ENCODE measurements around the gene TMEM147. TPM values are rescaled to one million over a fixed set of nuclear protein-coding genes. Genes with fewer than 3 reads are reported as not detected.
A peak's percentile ranks its signal among the peaks of the same experiment; 100 is the strongest.

The TMEM147 gene, protein sequence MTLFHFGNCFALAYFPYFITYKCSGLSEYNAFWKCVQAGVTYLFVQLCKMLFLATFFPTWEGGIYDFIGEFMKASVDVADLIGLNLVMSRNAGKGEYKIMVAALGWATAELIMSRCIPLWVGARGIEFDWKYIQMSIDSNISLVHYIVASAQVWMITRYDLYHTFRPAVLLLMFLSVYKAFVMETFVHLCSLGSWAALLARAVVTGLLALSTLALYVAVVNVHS
- 100 to 1,000 TPM; 104 to 130 (median 115) TPM for total RNA-seq (2021; fragmentation: NEBNext Ultra II Directional; extraction: Animal tissue kit (Norgen Biotek cat#: 25700))
- long read RNA-seq, transcript TMEM147-201 (7 exons, 899 nt), result major isoform, 151 of 174 reads
- long read RNA-seq, transcript TMEM147-202 (6 exons, 935 nt), result minor isoform, 6 of 174 reads
- long read RNA-seq, partial matches to known transcripts, result 8 of 174 reads
- long read RNA-seq, other reads (novel, unspliced or antisense), result 8 of 174 reads

DNA sequence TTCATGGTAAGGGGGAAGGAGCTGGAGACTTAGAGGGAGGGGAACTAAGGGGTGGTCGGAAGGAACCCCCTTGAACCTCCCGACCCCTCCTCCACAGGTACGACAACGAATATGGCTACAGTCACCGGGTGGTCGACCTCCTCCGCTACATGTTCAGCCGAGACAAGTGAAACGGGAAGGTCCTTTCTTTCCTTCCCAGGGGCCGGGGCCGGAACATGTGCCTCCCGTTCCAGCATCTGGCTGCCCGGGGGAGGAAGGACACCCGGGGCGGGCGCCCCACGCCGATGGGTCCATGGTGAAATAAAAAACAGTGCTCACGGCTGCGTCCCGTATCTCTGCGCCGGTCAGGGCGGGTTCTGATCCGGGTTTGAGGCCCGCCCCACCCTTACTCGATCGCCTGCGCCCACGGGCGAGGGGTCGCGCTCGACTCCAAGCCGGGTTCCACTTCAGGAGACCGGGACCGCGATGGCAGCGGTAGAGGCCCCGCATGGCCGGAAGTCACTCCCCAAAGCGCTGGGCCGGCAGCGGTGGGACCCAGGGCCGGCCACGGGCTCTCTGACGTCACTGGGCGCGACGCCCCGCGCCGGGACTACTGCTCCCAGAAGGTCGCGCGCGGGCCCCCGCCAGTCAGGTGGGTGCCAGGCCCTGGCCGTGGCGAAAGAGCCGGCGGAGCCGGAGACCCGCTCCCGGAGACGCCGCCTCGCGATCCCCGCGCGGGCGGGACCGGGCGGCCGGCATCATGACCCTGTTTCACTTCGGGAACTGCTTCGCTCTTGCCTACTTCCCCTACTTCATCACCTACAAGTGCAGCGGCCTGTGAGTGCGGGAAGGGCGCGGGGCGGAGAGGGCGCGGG is at the start of gene TMEM147:
Gene TMEM147, plus strand, starts transcription at position 626 of the 854 bp plus-strand sequence. Its CDS starts 114 bp downstream, at position 740.
- DNase-seq, result peak; percentile 76
- H3K27ac Mint-ChIP-seq, result peak within 1 kb of the TSS; percentile 85
- peak within 1 kb of the TSS; percentile 97 for H3K4me3 Mint-ChIP-seq
- H3K9me3 Mint-ChIP-seq, result no peaks in the 10 kb centered on the region
- peaks cover 22% of the 10 kb centered on the region for H3K4me1 Mint-ChIP-seq (ENCODE audit: low read depth)
- peaks cover 10% of the 10 kb centered on the region; the same call in 1 of the 2 replicates for H3K36me3 Mint-ChIP-seq (ENCODE audit: low read depth)
- TF ChIP-seq, protein P1, sequence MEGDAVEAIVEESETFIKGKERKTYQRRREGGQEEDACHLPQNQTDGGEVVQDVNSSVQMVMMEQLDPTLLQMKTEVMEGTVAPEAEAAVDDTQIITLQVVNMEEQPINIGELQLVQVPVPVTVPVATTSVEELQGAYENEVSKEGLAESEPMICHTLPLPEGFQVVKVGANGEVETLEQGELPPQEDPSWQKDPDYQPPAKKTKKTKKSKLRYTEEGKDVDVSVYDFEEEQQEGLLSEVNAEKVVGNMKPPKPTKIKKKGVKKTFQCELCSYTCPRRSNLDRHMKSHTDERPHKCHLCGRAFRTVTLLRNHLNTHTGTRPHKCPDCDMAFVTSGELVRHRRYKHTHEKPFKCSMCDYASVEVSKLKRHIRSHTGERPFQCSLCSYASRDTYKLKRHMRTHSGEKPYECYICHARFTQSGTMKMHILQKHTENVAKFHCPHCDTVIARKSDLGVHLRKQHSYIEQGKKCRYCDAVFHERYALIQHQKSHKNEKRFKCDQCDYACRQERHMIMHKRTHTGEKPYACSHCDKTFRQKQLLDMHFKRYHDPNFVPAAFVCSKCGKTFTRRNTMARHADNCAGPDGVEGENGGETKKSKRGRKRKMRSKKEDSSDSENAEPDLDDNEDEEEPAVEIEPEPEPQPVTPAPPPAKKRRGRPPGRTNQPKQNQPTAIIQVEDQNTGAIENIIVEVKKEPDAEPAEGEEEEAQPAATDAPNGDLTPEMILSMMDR (IDR thresholded peaks at IDR 0.05), result no peak
- peaks cover 2% of the 10 kb centered on the region for H3K27me3 Mint-ChIP-seq (ENCODE audit: insufficient read depth)

DNA sequence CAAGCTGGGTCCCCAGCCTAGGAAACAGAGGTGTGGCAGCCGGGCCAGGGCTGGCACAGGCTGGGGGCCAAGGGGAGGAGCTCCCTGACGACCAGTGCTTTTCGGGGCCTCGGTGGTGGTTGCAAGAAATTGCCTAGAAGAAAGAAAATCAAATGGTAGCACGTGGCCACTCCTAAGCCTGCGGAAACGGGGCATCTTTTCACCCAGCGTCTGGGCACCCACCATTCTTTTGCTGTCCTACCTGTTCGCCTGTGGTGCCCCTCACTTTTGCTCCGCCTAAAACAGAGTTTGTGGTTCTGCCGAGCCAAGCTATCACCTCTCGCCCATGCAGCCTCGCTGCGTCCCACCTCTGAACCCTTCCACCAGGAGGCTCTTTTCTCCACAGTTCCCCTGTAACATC is 48.0 kb upstream of the TMEM147 start:
- no peak for DNase-seq
- Mint-ChIP-seq H3K4me3 (no peak overlapping the region), H3K36me3 (ENCODE audit: low read depth) (no peaks in the 10 kb centered on the region), H3K4me1 (ENCODE audit: low read depth) (no peaks in the 10 kb centered on the region), H3K27ac (no peak overlapping the region), H3K9me3 (no peaks in the 10 kb centered on the region), H3K27me3 (ENCODE audit: insufficient read depth) (peaks cover 53% of the 10 kb centered on the region)
- TF ChIP-seq, protein P1 (IDR thresholded peaks at IDR 0.05), result no peak

DNA sequence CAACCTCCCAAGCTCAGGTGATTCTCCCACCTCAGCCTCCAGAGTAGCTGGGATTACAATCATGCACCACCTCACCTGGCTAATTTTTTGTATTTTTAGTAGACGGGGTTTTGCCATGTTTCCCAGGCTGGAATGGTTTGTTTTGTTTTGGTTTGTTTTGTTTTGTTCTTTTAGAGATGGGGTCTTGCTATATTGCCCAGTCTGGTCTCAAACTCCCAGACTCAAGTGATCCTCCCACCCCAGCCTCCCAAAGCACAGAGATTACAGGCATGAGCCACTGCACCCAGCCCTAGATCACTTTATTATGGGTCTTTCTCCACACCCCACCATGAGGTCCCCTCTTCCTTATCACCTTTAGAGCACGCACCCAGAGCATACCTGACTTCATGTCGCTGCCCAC is 47.2 kb upstream of the TMEM147 start:
- no peaks in the 10 kb centered on the region for H3K36me3 Mint-ChIP-seq (ENCODE audit: low read depth)
- no peaks in the 10 kb centered on the region for H3K4me1 Mint-ChIP-seq (ENCODE audit: low read depth)
- peaks cover 52% of the 10 kb centered on the region for H3K27me3 Mint-ChIP-seq (ENCODE audit: insufficient read depth)
- no peaks in the 10 kb centered on the region for H3K9me3 Mint-ChIP-seq
- TF ChIP-seq, protein P1 (IDR thresholded peaks at IDR 0.05), result no peak
- H3K4me3 Mint-ChIP-seq, result no peak overlapping the region
- no peak overlapping the region for H3K27ac Mint-ChIP-seq
- no peak for DNase-seq

DNA sequence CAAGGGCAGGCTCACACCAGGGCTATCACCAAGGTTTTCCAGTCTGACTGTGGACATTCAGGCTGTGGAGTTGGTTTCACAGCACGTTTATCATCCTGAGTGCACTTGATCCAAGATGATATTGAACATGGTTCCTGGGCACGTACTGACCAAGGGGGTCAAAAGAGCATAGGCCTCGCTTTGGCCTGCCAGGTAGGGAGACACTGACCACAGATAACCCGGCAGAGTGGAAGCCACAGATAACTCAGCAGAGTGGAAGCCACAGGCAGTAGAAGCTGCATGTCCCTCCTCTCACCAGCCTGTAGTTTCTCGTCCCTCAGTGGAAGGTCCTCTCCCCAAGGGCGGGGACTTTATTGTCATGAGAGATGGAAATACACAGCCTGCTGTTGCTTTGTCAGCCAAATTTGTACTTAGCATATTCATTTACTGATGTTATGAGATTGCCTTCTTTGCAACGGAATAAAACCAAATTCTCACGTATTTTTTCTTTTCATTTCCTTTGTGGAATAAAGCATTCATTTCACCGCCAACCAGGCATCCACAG is 46.4 kb upstream of the TMEM147 start:
- Mint-ChIP-seq H3K9me3 (no peaks in the 10 kb centered on the region), H3K27me3 (ENCODE audit: insufficient read depth) (peaks cover 52% of the 10 kb centered on the region), H3K4me3 (no peak overlapping the region), H3K36me3 (ENCODE audit: low read depth) (no peaks in the 10 kb centered on the region), H3K4me1 (ENCODE audit: low read depth) (no peaks in the 10 kb centered on the region), H3K27ac (no peak overlapping the region)
- no peak for DNase-seq
- TF ChIP-seq, protein P1 (IDR thresholded peaks at IDR 0.05), result no peak

DNA sequence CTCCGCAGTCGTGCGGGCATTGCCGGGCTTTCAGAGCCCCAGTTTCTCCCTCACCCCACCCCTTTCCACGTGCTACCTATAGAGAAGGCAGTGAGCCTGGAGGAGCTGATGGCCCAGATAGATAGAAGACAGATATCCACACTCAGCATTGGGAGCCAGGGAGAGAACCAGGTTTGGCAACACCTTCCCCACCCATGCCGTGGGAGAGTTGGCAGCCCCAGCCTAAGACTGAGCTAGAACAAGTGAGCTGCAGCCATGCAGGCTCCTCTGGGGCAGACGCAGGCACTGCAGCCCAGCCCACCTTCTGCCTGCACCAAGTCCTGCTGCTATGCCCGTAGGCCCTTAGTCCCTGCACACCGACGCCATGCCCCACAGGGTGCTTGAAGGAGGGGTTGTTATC is 44.8 kb upstream of the TMEM147 start:
- H3K9me3 Mint-ChIP-seq, result no peaks in the 10 kb centered on the region
- no peaks in the 10 kb centered on the region for H3K36me3 Mint-ChIP-seq (ENCODE audit: low read depth)
- H3K4me1 Mint-ChIP-seq (ENCODE audit: low read depth), result no peaks in the 10 kb centered on the region
- no peak for DNase-seq
- peaks cover 52% of the 10 kb centered on the region for H3K27me3 Mint-ChIP-seq (ENCODE audit: insufficient read depth)
- no peak overlapping the region for H3K4me3 Mint-ChIP-seq
- TF ChIP-seq, protein P1 (IDR thresholded peaks at IDR 0.05), result no peak
- H3K27ac Mint-ChIP-seq, result no peak overlapping the region

Measured in HFFc6 (cell line).